ENCODE data around the gene PDLIM5.

The PDLIM5 gene

GRCh38 chr4:94525993-94526728, 74.4 kb downstream of the PDLIM5 start:
- no peak overlapping the region for H3K4me3 ChIP-seq (ENCODE audit: low read depth, low read length)
- TF ChIP-seq CTCF (IDR thresholded peaks at IDR 0.05; ENCODE audit: low read depth, low read length) = no peak

GRCh38 chr4:94527556-94528233, 76.0 kb downstream of the PDLIM5 start:
- no peak for TF ChIP-seq CTCF (IDR thresholded peaks at IDR 0.05; ENCODE audit: low read depth, low read length)
- no peak overlapping the region for H3K4me3 ChIP-seq (ENCODE audit: low read depth, low read length)

GRCh38 chr4:94528792-94529451, 77.2 kb downstream of the PDLIM5 start:
- H3K4me3 ChIP-seq (ENCODE audit: low read depth, low read length) = no peak overlapping the region
- TF ChIP-seq CTCF (IDR thresholded peaks at IDR 0.05; ENCODE audit: low read depth, low read length) = no peak

- TF ChIP-seq CTCF (IDR thresholded peaks at IDR 0.05; ENCODE audit: low read depth, low read length) = no peak
- H3K4me3 ChIP-seq (ENCODE audit: low read depth, low read length) = no peak overlapping the region
These were observed 78.3 kb downstream of the PDLIM5 start for GRCh38 chr4:94530073-94530472.

GRCh38 chr4:94531991-94532789, 80.4 kb downstream of the PDLIM5 start:
- H3K4me3 ChIP-seq (ENCODE audit: low read depth, low read length) = no peak overlapping the region
- TF ChIP-seq CTCF (IDR thresholded peaks at IDR 0.05; ENCODE audit: low read depth, low read length) = no peak

GRCh38 chr4:94533405-94534223, 81.9 kb downstream of the PDLIM5 start:
- no peak for TF ChIP-seq CTCF (IDR thresholded peaks at IDR 0.05; ENCODE audit: low read depth, low read length)

More at GRCh38 chr4:94533405-94534223, 81.9 kb downstream of the PDLIM5 start:
- H3K4me3 ChIP-seq (ENCODE audit: low read depth, low read length) = no peak overlapping the region

Measured in WI38 (cell line).